Measurements from ENCODE around the gene GP1BA. TPM values are rescaled to one million over a fixed set of nuclear protein-coding genes. Genes with fewer than 3 reads are reported as not detected.

GP1BA gene
- total RNA-seq, 1 experiment from 2014 or later, result not detected

DNA sequence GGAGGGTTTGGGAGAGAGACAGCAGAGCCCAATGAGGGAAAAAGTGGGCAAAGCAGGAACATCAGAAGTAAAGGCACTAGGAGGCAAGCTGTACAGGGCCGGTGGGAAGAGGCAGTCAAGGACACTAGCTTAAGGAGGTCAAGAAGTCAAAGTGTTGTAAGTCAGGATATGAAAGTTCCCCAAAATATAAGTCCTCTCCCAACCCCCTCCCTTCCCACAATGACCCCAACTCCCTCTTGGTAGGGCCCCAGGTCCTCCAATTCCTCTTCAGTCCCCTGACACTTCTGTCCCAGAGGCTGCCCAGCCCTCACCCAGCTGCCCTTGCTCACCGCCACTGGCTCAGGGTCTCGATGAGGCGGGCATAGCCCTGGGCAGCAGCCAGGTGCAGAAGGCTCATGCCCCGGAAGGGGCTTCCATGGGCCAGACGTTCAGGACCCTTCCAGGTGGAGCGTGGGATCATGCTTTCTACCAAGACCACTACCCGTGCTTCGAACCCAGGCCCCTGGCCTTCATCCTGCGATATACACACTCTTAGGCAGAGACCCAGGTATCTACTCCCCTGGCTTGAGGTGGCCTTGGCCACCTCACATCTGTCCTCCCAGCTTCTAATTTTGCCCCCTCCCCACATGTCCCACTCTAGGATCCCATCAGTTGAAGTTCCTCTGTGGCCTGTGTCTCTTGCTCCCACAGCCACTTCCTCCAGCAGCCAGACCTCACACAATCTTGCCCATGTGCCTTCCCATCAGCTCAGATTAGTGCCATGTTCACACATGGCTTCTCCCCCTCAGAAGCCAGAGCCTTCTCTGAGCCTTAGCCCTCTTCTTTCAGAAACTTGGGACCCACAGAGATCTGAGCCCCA lies 41.4 kb downstream of the GP1BA start:
- DNase-seq (ENCODE audit: low spot score), result no peak

DNA sequence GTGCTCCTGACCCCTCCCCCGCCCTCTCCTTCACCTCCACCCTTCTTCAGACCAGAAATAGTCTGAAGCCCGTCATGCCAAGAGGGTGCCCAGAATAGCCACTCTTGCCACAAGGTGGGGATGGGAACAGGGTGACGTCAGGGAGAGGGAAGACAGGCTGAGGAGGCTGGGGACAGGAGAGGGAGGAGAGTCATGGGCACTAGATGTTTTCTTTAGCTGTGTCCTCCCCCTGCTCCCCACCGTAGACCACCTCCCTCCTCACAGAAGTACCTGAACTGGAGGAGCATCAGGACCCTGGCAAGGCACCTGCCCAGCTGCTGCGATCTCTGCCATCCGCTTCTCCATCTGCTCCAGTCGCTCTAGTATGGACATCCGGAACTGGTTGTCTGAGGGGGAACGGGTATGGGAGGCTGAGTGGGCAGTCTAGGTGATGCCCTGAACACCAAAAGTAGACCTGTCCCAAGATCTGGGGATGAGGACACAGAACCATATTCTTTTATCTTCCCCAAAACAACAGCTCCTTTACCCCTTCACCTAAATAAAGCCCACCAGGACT lies 42.1 kb downstream of the GP1BA start:
- no peak for DNase-seq (ENCODE audit: low spot score)

DNA sequence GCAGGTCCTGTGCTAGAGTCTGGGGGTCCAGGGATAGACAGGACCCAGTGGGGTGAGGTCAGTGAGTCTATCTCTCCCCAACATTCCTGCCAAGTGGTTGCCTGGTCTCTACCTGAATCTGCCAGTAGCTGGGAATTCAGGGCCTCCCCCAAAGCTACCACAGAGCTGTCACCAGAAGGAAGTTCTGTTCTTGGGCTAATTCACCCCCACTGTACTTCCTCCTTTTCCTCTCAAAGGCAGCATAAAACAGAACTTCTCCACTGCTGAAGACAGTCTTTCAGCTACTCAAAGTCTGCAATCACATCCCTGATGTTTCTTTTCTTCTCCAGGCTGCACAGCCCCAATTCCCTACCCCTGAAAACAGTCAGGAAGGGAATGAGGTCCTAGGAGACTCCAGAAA lies 46.6 kb downstream of the GP1BA start:
- no peak for DNase-seq (ENCODE audit: low spot score)

DNA sequence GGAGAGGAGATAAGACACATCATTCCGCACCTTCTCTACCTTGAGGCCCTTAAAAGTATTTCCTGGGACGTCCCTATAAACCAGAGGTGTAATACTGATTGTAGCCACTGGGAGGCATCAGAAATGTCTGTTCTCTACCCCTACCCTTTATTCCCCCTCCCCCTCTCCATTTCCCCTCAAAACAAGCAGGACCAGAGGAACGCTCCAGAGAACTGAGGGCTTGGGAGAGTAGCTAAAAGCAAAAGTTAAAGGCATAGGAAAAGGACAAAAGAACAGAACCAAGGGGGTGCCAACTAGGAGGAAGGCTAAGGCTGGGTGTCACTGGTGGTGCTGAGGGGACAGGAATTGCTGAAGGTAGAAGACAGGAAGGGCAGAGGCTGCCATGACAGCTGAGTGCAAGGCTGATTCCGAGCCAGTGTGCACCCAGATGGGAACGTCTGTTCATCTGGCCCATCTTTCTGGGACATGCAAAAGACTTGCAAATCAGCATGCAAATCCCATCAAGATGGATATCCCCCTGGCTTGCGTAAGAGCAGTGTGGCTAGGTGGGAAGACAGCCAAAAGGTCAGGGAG lies 48.7 kb downstream of the GP1BA start:
- peak; percentile 25 for DNase-seq (ENCODE audit: low spot score)

DNA sequence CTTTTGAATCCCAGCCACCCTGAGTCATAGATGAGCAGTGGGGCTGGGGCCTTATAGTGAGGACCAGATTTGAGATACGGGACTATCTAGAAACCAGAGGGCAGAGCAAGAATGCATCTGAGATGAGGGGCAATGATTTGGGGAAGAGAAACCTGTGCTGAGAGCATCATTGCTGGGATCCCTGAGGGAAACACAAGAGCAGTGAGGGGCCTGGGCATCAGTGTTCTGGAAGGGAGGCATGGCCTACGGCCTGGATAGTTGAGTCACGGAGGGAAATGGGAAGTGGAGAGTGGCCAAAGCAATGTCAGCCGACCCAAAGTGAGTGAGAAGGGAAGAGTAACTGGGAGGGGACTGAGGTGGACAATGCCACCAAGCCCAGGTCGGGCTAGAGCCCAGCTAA lies 50.2 kb downstream of the GP1BA start:
- DNase-seq (ENCODE audit: low spot score), result no peak

Other genes with a start within 250 kb of the GP1BA start
- gene PELP1, start 228.1 kb upstream of the GP1BA start, total RNA-seq (2014; rRNA removed; shearing (Covaris generic)), result 4.1 and 4.4 TPM in 2 replicates
- gene ARRB2, start 221.6 kb upstream of the GP1BA start, total RNA-seq (2014; rRNA removed; shearing (Covaris generic)), result 2.4 and 4.1 TPM in 2 replicates
- gene MED11, start 200.8 kb upstream of the GP1BA start, total RNA-seq (2014; rRNA removed; shearing (Covaris generic)), result 15.8 and 24.0 TPM in 2 replicates
- not detected in 2 replicates for gene ZMYND15, start 192.4 kb upstream of the GP1BA start, total RNA-seq (2014; rRNA removed; shearing (Covaris generic))
- 1.5 and 7.3 TPM in 2 replicates for gene CXCL16, start 192.3 kb upstream of the GP1BA start, total RNA-seq (2014; rRNA removed; shearing (Covaris generic))
- not detected in 2 replicates for gene TM4SF5, start 160.4 kb upstream of the GP1BA start, total RNA-seq (2014; rRNA removed; shearing (Covaris generic))
- gene VMO1, start 145.9 kb upstream of the GP1BA start, total RNA-seq (2014; rRNA removed; shearing (Covaris generic)), result not detected in 2 replicates
- not detected in 2 replicates for gene GLTPD2, start 143.3 kb upstream of the GP1BA start, total RNA-seq (2014; rRNA removed; shearing (Covaris generic))
- gene PSMB6, start 136.1 kb upstream of the GP1BA start, total RNA-seq (2014; rRNA removed; shearing (Covaris generic)), result 186 and 232 TPM in 2 replicates
- 5.0 and 11.7 TPM in 2 replicates for gene PLD2, start 125.1 kb upstream of the GP1BA start, total RNA-seq (2014; rRNA removed; shearing (Covaris generic))
- 7.4 and 8.4 TPM in 2 replicates for gene MINK1, start 98.9 kb upstream of the GP1BA start, total RNA-seq (2014; rRNA removed; shearing (Covaris generic))
- gene C17orf107, start 32.7 kb upstream of the GP1BA start, total RNA-seq (2014; rRNA removed; shearing (Covaris generic)), result 0.08 TPM in 1 of 2 replicates, not detected in the other
- gene CHRNE, start 29.2 kb upstream of the GP1BA start, total RNA-seq (2014; rRNA removed; shearing (Covaris generic)), result 0.04 and 0.14 TPM in 2 replicates
- gene SLC25A11, start 7.8 kb downstream of the GP1BA start, total RNA-seq (2014; rRNA removed; shearing (Covaris generic)), result 64.1 and 70.8 TPM in 2 replicates
- gene RNF167, start 8.0 kb downstream of the GP1BA start, total RNA-seq (2014; rRNA removed; shearing (Covaris generic)), result 15.1 and 17.3 TPM in 2 replicates
- 738 and 894 TPM in 2 replicates for gene PFN1, start 16.3 kb downstream of the GP1BA start, total RNA-seq (2014; rRNA removed; shearing (Covaris generic))
- gene ENO3, start 18.8 kb downstream of the GP1BA start, total RNA-seq (2014; rRNA removed; shearing (Covaris generic)), result 1.7 and 4.7 TPM in 2 replicates
- 24.0 and 32.2 TPM in 2 replicates for gene SPAG7, start 35.5 kb downstream of the GP1BA start, total RNA-seq (2014; rRNA removed; shearing (Covaris generic))
- gene CAMTA2, start 55.4 kb downstream of the GP1BA start, total RNA-seq (2014; rRNA removed; shearing (Covaris generic)), result 0.90 and 0.97 TPM in 2 replicates
- gene INCA1, start 65.2 kb downstream of the GP1BA start, total RNA-seq (2014; rRNA removed; shearing (Covaris generic)), result 0.23 and 0.39 TPM in 2 replicates
- 9.9 and 13.0 TPM in 2 replicates for gene KIF1C, start 65.7 kb downstream of the GP1BA start, total RNA-seq (2014; rRNA removed; shearing (Covaris generic))
- gene SLC52A1, start 103.1 kb downstream of the GP1BA start, total RNA-seq (2014; rRNA removed; shearing (Covaris generic)), result not detected in 2 replicates
- 0.04 and 0.14 TPM in 2 replicates for gene ZFP3, start 146.2 kb downstream of the GP1BA start, total RNA-seq (2014; rRNA removed; shearing (Covaris generic))
- gene ZNF232, start 179.6 kb downstream of the GP1BA start, total RNA-seq (2014; rRNA removed; shearing (Covaris generic)), result 5.0 and 8.5 TPM in 2 replicates
- gene USP6, start 183.8 kb downstream of the GP1BA start, total RNA-seq (2014; rRNA removed; shearing (Covaris generic)), result 0.02 TPM in 1 of 2 replicates, not detected in the other